ENCODE measurements around the gene RELN. TPM values are rescaled to one million over a fixed set of nuclear protein-coding genes. Genes with fewer than 3 reads are reported as not detected.

The RELN gene
- total RNA-seq, 1 experiment from 2014 or later, result 4.3 TPM

DNA sequence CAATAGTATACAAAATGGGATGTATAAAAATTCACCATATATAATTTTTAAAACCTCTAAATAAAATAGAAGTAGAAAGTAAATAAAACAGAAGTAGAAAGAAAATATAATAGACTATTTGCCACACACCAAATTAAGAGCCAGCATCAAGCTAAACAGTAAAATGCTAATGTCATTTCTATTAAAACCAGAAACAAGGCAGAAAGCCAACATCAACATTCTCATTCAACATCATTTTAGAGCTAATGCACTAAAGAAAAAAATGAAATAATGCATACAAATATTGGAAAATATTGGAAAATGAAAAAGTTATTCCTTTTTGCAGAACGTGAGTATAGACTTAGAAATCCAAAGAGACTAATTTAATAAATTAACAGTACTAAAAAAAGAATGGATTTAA, 23.4 kb upstream of the RELN start:
- H3K4me1 Mint-ChIP-seq (ENCODE audit: low read depth, unreplicated experiment), result no peaks in the 10 kb centered on the region
- no TSS peak for BruUV-seq (replicated peaks)
- Histone ChIP-seq H3K27me3 (replicated peaks; ENCODE audit: control insufficient read depth, insufficient read depth, low read length) (no peaks in the 10 kb centered on the region), H3K9me3 (no peaks in the 10 kb centered on the region), H3K4me1 (no peaks in the 10 kb centered on the region), H3K36me3 (ENCODE audit: control insufficient read depth, insufficient read depth, low read length) (no peaks in the 10 kb centered on the region), H3K4me3 (ENCODE audit: low read depth, low read length) (no peak overlapping the region)
- POLR2A ChIA-PET, result interaction anchor here (0.7 kb wide), 1 partner anchor 110 kb away, joined by 3 read pairs; no protein-coding TSS in a partner anchor
- no peaks in the 10 kb centered on the region for H3K36me3 Mint-ChIP-seq (ENCODE audit: insufficient read depth, unreplicated experiment)
- intact Hi-C loops (cut with micrococcal nuclease; ENCODE audit: unreplicated experiment), result no loop called here
- CTCF ChIA-PET, result no interaction called here
- DNase-seq, result no peak
- no peak overlapping the region for H3K4me3 Mint-ChIP-seq (ENCODE audit: unreplicated experiment)
- H3K27me3 Mint-ChIP-seq (ENCODE audit: insufficient read depth, unreplicated experiment), result no peaks in the 10 kb centered on the region
- no peak overlapping the region for H3K27ac Mint-ChIP-seq (ENCODE audit: unreplicated experiment)
- peaks cover 9% of the 10 kb centered on the region for H3K9me3 Mint-ChIP-seq (ENCODE audit: unreplicated experiment)
- TF ChIP-seq, protein P1, sequence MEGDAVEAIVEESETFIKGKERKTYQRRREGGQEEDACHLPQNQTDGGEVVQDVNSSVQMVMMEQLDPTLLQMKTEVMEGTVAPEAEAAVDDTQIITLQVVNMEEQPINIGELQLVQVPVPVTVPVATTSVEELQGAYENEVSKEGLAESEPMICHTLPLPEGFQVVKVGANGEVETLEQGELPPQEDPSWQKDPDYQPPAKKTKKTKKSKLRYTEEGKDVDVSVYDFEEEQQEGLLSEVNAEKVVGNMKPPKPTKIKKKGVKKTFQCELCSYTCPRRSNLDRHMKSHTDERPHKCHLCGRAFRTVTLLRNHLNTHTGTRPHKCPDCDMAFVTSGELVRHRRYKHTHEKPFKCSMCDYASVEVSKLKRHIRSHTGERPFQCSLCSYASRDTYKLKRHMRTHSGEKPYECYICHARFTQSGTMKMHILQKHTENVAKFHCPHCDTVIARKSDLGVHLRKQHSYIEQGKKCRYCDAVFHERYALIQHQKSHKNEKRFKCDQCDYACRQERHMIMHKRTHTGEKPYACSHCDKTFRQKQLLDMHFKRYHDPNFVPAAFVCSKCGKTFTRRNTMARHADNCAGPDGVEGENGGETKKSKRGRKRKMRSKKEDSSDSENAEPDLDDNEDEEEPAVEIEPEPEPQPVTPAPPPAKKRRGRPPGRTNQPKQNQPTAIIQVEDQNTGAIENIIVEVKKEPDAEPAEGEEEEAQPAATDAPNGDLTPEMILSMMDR (IDR thresholded peaks at IDR 0.05; ENCODE audit: insufficient read depth in 1 of 2, low read depth in 1 of 2, low read length in 1 of 2, severe bottlenecking in 1 of 2, unreplicated experiment in 1 of 2), result no peak

GRCh38 chr7:104011829-104012228, 22.4 kb upstream of the RELN start:
- H3K4me1 Mint-ChIP-seq (ENCODE audit: low read depth, unreplicated experiment), result no peaks in the 10 kb centered on the region
- no peak for DNase-seq
- no peaks in the 10 kb centered on the region for H3K27me3 Mint-ChIP-seq (ENCODE audit: insufficient read depth, unreplicated experiment)
- no peaks in the 10 kb centered on the region for H3K9me3 ChIP-seq
- ChIA-PET CTCF (no interaction called here), POLR2A (no interaction called here)
- no peak overlapping the region for H3K4me3 Mint-ChIP-seq (ENCODE audit: unreplicated experiment)
- no peaks in the 10 kb centered on the region for H3K27me3 ChIP-seq (replicated peaks; ENCODE audit: control insufficient read depth, insufficient read depth, low read length)
- no TSS peak for BruUV-seq (replicated peaks)
- H3K4me3 ChIP-seq (ENCODE audit: low read depth, low read length), result no peak overlapping the region
- H3K27ac Mint-ChIP-seq (ENCODE audit: unreplicated experiment), result no peak overlapping the region
- H3K36me3 Mint-ChIP-seq (ENCODE audit: insufficient read depth, unreplicated experiment), result no peaks in the 10 kb centered on the region
- intact Hi-C loops (cut with micrococcal nuclease; ENCODE audit: unreplicated experiment), result no loop called here
- peaks cover 9% of the 10 kb centered on the region for H3K9me3 Mint-ChIP-seq (ENCODE audit: unreplicated experiment)
- no peaks in the 10 kb centered on the region for H3K4me1 ChIP-seq
- no peaks in the 10 kb centered on the region for H3K36me3 ChIP-seq (ENCODE audit: control insufficient read depth, insufficient read depth, low read length)
- TF ChIP-seq, protein P1 (IDR thresholded peaks at IDR 0.05; ENCODE audit: insufficient read depth in 1 of 2, low read depth in 1 of 2, low read length in 1 of 2, severe bottlenecking in 1 of 2, unreplicated experiment in 1 of 2), result no peak

GRCh38 chr7:104010052-104010909, 20.8 kb upstream of the RELN start:
- TF ChIP-seq, protein P1 (IDR thresholded peaks at IDR 0.05; ENCODE audit: insufficient read depth in 1 of 2, low read depth in 1 of 2, low read length in 1 of 2, severe bottlenecking in 1 of 2, unreplicated experiment in 1 of 2), result no peak
- BruUV-seq (replicated peaks), result no TSS peak
- Histone ChIP-seq H3K4me1 (no peaks in the 10 kb centered on the region), H3K4me3 (ENCODE audit: low read depth, low read length) (no peak overlapping the region), H3K27me3 (replicated peaks; ENCODE audit: control insufficient read depth, insufficient read depth, low read length) (no peaks in the 10 kb centered on the region), H3K36me3 (ENCODE audit: control insufficient read depth, insufficient read depth, low read length) (no peaks in the 10 kb centered on the region), H3K9me3 (no peaks in the 10 kb centered on the region)
- no peaks in the 10 kb centered on the region for H3K27me3 Mint-ChIP-seq (ENCODE audit: insufficient read depth, unreplicated experiment)
- DNase-seq, result no peak
- intact Hi-C loops (cut with micrococcal nuclease; ENCODE audit: unreplicated experiment), result no loop called here
- H3K36me3 Mint-ChIP-seq (ENCODE audit: insufficient read depth, unreplicated experiment), result no peaks in the 10 kb centered on the region
- peaks cover 6% of the 10 kb centered on the region for H3K9me3 Mint-ChIP-seq (ENCODE audit: unreplicated experiment)
- no peak overlapping the region for H3K4me3 Mint-ChIP-seq (ENCODE audit: unreplicated experiment)
- no peak overlapping the region for H3K27ac Mint-ChIP-seq (ENCODE audit: unreplicated experiment)
- H3K4me1 Mint-ChIP-seq (ENCODE audit: low read depth, unreplicated experiment), result no peaks in the 10 kb centered on the region
- ChIA-PET CTCF (no interaction called here), POLR2A (no interaction called here)
